ENCODE results near the gene B3GAT1.

DNA sequence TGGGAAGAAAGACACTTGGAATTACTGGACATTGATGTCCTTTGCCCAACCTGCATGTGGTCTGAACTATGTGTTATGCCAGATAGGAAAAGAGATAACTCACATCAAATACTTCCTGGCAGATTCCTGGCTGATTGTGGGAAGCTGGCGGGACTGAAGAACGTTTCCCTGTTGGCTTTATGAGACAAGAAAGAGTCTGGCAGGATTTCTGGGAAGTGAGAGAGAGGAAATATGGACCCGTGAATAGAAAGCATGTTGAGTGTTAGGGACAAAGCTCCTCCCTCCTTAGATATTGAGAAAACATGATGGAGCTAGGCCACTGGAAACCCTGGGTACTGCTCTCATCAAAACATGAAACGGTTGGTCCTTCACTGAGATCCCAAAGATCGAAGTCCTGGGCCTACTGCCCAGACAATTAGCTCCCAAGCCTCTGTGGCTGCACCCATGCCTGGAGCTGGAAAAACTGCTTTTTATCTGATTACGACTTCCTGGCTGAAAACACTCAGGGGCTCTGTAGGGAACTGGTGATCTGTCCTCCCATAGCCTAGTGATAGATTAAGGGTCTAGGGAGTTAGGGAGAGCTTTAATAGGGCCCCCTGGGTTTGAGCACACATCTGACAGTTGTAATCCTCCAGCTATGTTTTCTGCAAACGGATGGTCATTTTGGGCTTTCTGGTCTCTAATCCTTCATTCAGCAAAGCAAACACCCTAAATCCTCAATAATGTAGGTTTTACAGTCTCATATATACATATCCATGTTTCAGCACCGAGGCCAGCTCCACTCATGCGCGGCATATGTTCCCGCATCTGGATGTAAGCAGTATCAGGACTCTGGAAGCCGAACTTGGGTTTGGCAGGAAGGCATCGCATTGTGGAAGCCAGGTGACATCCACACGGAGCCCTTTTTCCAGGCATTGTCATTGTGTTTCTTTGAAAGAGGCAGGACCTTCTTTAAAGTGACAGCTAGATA lies 6.1 kb upstream of the B3GAT1 start:
- TF ChIP-seq CTCF (IDR thresholded peaks at IDR 0.05) (no peak), FOXM1 (IDR thresholded peaks at IDR 0.05; ENCODE audit: low read depth) (no peak)
- TF ChIP-seq, protein P1, sequence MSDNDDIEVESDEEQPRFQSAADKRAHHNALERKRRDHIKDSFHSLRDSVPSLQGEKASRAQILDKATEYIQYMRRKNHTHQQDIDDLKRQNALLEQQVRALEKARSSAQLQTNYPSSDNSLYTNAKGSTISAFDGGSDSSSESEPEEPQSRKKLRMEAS (IDR thresholded peaks at IDR 0.05; ENCODE audit: low read depth) = no peak

All from SK-N-SH (cell line).